Metanephros (tissue), 1 donor: Measurements from ENCODE around the gene ZNF613. TPM values are rescaled to one million over a fixed set of nuclear protein-coding genes. Genes with fewer than 3 reads are reported as not detected.

ENCODE experiments used
- total RNA-seq: library from RNA; depleted of rRNA; stranded (reverse); fragments of >200 nt; gene quantifications from one replicate; pipeline ENCODE4 v1.2.3, GENCODE V29; 2014

Gene ZNF613
- 9.5 TPM for total RNA-seq

DNA sequence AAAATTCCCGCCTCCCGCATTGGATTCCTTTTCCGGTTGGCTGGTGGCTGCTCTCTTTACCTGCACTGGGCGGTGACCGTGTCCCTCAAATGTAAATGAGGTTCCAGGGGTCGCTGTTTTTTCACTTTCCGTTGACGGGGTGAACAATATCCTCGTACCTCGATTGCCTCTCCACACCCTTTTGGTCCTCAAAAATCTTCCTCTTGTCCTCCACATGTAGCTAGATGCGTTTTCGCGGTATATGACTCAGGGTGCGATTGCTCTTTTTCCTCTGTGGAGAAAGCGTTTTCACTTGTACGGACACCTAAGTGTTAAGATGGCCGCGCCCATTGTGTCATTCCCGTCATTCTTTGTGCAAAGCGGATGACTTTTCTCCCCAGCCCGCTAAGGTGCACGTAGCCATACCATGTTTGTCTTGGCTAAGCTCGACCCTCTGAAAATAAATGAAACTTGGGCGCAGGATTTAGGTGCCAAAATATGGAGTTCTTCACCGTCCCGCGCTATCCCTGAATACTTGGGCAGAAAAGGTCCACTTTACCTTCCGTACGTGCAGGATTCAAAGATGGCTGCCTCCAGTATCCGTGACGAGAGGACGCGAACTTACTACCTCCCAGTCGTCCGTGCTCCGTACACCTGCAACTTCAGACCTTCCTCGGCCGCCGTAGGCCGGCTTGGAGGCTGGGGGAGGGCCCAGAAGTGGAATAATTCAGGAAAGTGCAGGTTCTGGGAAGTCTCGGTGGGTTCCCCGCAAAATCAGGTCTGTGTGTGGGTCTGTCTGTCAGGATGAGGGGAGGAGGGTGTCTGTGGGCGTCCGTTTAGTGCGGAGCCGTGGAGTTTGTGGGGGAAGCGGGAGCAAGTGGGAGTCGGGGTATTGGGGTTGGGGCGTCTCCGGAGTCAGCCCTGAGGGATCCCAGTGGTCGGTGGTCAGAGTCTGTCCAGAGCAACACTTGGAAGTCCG lies at the start of gene ZNF613:
Gene ZNF613 (plus strand): TSS at position 689 of the 958 bp plus-strand sequence. CDS start 8,749 bp downstream, outside the sequence.

DNA sequence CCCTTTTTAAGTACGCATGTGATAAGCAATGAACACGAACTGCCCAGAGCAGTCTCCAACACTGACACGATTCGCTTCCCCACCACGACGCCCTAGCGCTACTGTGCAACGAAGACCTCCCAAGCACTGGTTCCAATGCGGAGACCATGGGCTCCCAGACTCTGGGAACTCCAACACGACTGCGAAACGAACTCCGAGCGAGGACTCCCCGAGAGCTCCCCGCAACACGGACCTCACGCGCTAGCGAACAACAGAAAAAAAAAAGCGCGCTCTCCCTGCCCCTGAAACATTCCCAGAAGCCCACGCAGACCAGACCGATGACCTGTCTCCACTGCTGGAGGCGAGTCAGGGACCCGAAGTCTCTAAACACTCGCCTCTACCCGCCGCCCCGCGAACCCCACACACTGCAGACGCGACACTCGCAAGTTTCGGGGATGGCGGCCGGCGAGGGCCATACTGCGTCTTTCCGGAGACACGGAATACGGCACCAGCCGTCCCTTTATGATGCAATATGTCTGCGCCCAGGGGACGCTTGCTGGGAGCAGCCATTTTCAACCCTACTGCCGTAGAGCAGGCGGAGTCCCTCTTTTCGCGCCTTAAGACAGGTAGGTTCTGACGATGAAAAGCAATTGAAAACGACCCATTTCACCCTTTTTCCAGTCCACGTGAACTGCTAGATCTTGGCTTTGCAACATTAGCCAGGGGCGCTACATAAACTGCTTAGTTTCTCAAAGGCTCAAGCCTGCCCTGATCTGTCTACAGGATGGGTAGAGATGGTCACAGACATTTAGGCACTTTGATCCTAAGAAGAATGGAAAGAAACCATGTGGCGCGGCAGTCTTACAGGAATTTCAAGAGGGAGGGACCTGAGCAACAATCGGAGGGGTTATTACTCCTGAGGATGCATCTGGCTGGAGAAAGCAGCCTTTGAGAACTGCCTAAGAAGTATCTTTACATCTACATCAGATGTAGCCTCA lies 39.5 kb upstream of the ZNF613 start, which contains the start of gene ZNF577:
Gene ZNF577 (minus strand): TSS at position 430 of the 977 bp plus-strand sequence. CDS start 7,569 bp downstream, outside the sequence.

DNA sequence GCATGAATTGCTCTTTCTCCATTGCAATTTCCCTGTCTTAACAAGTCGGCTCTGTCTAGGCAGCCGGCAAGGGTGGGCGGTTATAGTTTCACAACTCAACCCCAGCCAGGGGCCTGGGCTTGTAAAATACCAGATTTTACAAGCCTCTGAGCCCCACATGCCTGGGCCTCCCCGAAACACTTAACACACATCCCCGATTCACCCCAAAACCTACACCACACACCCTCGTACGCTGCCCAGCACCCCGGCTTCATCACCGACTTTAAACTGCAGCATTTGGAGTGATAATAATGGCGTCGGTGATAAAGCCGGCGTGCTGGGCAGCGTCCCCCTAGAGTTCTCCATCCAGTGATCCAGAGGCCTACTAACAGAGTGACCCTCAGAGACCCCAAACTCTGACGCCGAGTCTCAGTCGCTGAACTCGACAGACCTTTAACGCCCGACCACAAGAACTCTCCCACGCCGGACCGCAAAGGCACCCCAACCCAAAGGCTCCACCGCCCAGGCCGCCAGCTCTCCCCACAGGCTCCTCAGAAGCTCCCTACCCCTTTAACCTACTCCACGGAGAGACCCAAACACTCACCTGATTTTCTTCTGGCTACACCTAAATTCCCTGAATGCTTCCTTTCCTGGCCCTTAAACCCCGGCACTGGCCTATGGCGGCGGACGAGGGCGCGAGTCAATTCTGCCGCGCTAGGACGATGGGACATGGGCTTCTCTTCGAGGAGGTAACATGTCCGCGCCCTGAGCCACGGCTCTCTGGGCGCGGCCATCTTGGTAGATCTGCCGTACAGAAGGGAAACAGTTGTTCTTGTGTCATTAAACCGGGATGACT lies 22.7 kb upstream of the ZNF613 start, which contains the start of gene ZNF649:
Gene ZNF649 (minus strand): TSS at position 687 of the 835 bp plus-strand sequence. CDS start 4,910 bp downstream, outside the sequence.

DNA sequence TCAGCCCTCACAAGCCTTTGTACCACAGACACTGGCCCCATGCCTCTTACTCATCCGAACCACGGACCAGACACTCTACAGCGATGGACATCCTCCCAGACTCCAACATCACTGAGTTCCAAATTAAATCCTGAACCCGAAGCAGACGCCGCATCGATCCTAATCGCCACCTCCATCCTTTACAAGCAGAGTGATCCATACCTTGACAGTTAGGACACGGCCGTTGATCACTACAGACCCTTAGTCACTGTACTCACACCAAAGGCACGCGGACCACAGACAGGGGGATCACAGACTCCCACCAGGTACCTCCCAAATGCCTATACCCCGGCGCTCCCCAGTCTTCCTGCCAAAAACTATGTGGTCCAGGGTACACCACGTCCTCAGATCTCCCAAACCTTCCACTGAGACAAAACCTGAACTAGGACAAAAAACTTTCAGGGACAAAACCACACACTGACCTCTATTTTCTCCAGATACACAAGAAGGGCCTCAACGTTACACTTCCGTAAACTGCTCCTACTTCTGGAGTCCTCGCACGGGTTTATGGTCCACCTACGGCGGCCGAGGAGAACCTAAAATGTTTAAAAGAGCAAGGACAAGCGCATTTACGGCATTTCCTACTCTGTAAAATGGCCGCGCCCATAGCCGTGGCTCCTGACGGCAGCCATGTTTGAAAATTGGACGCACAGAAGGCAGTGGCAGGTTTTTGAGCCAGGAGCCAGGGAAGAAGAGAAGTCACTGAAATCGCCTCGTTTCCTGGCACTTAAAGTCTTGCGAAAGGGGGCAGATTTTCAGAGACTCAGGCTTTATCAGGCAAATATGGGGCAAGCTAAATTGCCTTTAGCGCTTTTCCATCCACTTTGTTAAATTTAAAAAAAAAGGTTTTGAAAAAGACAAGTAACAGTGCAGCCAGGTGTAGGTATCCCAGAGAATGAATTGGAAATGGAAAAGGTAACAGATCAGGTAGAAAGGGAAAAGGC lies 59.3 kb downstream of the ZNF613 start, which contains the start of gene ZNF350:
Gene ZNF350 (minus strand): TSS at position 532 of the 983 bp plus-strand sequence. CDS start 12,480 bp downstream, outside the sequence.

Other genes starting within 250 kb of the ZNF613 start
- 15.0 TPM for gene SPACA6, start 234.1 kb upstream of the ZNF613 start, total RNA-seq
- gene HAS1, start 203.5 kb upstream of the ZNF613 start, total RNA-seq: 0.12 TPM
- 13.1 TPM for gene FPR1, start 175.6 kb upstream of the ZNF613 start, total RNA-seq
- gene FPR2, start 166.3 kb upstream of the ZNF613 start, total RNA-seq: 2.7 TPM
- gene FPR3, start 132.3 kb upstream of the ZNF613 start, total RNA-seq: 0.58 TPM
- gene ZNF577, start 39.5 kb upstream of the ZNF613 start, total RNA-seq: 21.1 TPM
- gene ZNF649, start 22.5 kb upstream of the ZNF613 start, total RNA-seq: 19.7 TPM
- 12.6 TPM for gene ZNF350, start 59.4 kb downstream of the ZNF613 start, total RNA-seq
- 15.8 TPM for gene ZNF615, start 80.7 kb downstream of the ZNF613 start, total RNA-seq
- gene ZNF614, start 100.9 kb downstream of the ZNF613 start, total RNA-seq: 14.0 TPM
- 13.5 TPM for gene ZNF432, start 121.4 kb downstream of the ZNF613 start, total RNA-seq
- 20.3 TPM for gene ZNF841, start 168.3 kb downstream of the ZNF613 start, total RNA-seq
- gene ZNF616, start 212.5 kb downstream of the ZNF613 start, total RNA-seq: 15.0 TPM
- 14.9 TPM for gene ZNF836, start 244.1 kb downstream of the ZNF613 start, total RNA-seq